ENCODE measurements around the gene HDHD3. TPM values are rescaled to one million over a fixed set of nuclear protein-coding genes. Genes with fewer than 3 reads are reported as not detected.
"Not testable (repeated sequence)": the region's sequence is repeated elsewhere in the genome, so short reads cannot be mapped to it uniquely, and the experiment has no call there.

Gene HDHD3
- total RNA-seq, 1 donor from 2014 or later = 9.8 TPM

DNA sequence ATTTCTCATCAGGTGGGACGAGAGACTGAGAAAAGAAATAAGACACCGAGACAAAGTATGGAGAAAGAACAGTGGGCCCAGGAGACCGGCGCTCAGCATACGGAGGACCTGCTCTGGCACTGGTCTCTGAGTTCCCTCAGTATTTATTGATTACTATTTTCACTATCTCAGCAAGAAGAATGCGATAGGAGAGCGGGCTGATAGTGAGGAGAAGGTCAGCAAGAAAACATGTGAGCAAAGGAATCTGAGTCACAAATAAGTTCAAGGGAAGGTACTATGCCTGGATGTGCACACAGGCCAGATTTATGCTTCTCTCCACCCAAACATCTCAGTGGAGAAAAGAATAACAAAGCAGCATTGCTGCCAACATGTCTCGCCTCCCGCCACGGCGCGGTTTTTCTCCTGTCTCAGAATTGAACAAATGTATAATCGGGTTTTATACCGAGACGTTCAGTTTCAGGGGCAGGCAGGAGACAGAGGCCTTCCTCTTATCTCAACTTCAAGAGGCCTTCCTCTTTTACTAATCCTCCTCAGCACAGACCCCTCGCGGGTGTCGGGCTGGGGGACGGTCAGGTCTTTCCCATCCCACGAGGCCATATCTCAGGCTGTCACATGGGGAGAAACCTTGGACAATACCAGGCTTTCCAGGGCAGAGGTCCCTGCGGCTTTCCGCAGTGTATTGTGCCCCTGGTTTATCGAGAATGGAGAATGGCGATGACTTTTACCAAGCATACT, 2.5 kb upstream of the HDHD3 start:
- not testable (repeated sequence) for H3K79me2 ChIP-seq (ENCODE audit: low read depth); H3K27ac ChIP-seq; H3K9me3 ChIP-seq (ENCODE audit: low read depth); H3K27me3 Mint-ChIP-seq (ENCODE audit: insufficient read depth, low read depth); H3K27ac Mint-ChIP-seq; H2AFZ ChIP-seq (replicated peaks); H3K9ac ChIP-seq; H3K36me3 ChIP-seq; H3K4me3 ChIP-seq; H3K27me3 ChIP-seq; H3K36me3 Mint-ChIP-seq; DNase-seq (ENCODE audit: low spot score); H4K20me1 ChIP-seq (ENCODE audit: low read depth); H3K4me2 ChIP-seq; H3K4me3 Mint-ChIP-seq; H3K9me3 Mint-ChIP-seq; H3K4me1 ChIP-seq
- H3F3A ChIP-seq (ENCODE audit: low read depth) = peaks cover 11% of the 10 kb centered on the region
- H3K4me1 Mint-ChIP-seq = peaks cover 11% of the 10 kb centered on the region

DNA sequence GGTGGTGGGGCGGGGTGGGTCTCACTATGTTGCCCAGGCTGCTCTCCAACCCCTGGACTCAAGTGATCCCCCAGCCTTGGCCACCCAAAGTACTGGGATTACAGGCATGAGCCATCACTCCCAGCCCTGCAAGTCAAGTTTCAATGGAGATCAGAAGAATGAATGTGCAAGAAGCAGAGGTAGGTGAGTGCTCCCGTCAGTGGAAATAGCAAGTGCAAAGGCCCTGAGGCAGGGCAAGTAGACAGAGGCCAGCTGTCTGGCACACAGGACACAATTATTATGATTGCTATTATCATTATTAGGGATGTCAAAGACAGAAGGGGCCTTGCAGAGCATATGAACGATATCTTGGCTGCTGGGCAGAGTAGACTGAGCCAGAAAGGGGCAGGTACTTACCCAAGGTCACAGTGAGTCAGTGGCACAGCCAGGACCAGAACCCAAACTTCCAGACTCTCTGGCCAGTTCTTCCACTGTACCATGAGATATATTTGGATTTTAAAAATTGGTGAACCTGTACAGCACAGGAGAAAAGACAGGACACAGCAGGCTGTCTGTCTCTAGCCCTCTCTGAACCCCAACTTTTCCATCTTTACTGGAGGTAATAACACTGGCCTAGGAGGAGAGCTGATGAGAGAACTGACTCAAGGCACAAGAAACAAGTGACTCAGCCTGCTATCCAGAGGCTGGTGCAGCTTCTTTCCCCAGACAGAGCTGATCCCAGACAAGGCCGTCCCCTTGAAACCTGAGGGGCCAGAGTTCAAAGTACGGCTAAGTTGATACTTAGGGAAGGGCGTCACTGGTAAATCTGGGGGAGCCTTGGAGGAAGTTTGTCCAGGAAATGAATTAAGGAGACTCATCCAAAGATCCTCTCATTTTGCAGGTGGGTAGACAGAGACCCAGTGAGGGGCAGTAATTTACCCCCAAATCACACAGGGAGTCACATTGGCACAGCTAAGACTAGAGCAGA, 1.4 kb downstream of the HDHD3 start:
- Histone ChIP-seq H3K4me3 (no peak overlapping the region), H3K79me2 (ENCODE audit: low read depth) (no peaks in the 10 kb centered on the region), H3K4me1 (peaks cover 3% of the 10 kb centered on the region), H3K36me3 (no peaks in the 10 kb centered on the region), H3K27ac (no peak overlapping the region), H3F3A (ENCODE audit: low read depth) (peaks cover 11% of the 10 kb centered on the region), H3K9me3 (ENCODE audit: low read depth) (no peaks in the 10 kb centered on the region), H2AFZ (replicated peaks) (no peak overlapping the region), H3K27me3 (no peaks in the 10 kb centered on the region), H3K4me2 (peak overlapping the region; percentile 96), H4K20me1 (ENCODE audit: low read depth) (peaks cover 4% of the 10 kb centered on the region), H3K9ac (no peak overlapping the region)
- TF ChIP-seq, protein P1, sequence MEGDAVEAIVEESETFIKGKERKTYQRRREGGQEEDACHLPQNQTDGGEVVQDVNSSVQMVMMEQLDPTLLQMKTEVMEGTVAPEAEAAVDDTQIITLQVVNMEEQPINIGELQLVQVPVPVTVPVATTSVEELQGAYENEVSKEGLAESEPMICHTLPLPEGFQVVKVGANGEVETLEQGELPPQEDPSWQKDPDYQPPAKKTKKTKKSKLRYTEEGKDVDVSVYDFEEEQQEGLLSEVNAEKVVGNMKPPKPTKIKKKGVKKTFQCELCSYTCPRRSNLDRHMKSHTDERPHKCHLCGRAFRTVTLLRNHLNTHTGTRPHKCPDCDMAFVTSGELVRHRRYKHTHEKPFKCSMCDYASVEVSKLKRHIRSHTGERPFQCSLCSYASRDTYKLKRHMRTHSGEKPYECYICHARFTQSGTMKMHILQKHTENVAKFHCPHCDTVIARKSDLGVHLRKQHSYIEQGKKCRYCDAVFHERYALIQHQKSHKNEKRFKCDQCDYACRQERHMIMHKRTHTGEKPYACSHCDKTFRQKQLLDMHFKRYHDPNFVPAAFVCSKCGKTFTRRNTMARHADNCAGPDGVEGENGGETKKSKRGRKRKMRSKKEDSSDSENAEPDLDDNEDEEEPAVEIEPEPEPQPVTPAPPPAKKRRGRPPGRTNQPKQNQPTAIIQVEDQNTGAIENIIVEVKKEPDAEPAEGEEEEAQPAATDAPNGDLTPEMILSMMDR (IDR thresholded peaks at IDR 0.05) = no peak
- TF ChIP-seq EZH2 (IDR thresholded peaks at IDR 0.05) (no peak), EZH2phosphoT487 (IDR thresholded peaks at IDR 0.05) (no peak)
- Mint-ChIP-seq H3K9me3 (no peaks in the 10 kb centered on the region), H3K27ac (peak overlapping the region; percentile 16), H3K36me3 (no peaks in the 10 kb centered on the region), H3K27me3 (ENCODE audit: insufficient read depth, low read depth) (peaks cover 4% of the 10 kb centered on the region), H3K4me3 (peak overlapping the region; percentile 87), H3K4me1 (peaks cover 11% of the 10 kb centered on the region)
- no peak for DNase-seq (ENCODE audit: low spot score)

DNA sequence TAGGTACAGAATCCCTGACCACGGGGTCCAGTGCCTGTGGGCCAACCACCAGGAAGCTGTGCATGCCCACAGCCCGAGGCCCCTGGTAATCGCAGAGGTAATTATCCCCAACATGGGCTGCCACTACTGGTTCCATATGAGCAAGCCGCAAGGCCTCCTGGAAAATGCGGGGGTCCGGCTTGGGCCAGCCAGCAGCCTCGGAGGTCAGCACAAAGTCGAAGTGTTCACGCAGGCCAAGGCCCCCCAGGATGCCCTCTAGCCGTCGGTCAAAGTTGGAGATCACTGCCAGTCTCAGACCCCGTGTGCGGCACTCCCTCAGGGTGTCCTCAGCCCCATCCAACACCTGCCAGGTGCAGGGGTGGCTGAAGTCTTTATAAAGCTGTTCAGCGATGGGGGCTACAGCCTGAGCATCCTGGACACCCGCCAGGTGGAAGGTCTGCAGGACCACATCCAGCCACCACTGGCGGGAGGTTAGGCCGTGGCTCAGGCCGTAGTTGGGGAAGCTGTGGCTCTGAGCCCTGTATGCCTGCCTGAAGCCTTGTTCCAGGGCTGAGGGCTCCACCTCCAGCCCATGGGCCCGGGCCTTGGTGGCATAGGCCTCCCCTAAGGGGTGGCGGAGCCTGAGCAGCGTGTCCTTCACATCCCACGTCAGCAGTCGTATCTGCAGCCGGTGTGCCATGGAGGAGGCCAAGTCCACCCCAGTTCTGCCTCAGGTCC, 3.0 kb downstream of the HDHD3 start:
- no peak overlapping the region for H2AFZ ChIP-seq (replicated peaks)
- H4K20me1 ChIP-seq (ENCODE audit: low read depth) = peaks cover 4% of the 10 kb centered on the region
- peaks cover 11% of the 10 kb centered on the region for H3F3A ChIP-seq (ENCODE audit: low read depth)
- H3K27me3 Mint-ChIP-seq (ENCODE audit: insufficient read depth, low read depth) = peaks cover 4% of the 10 kb centered on the region
- H3K4me1 ChIP-seq = peaks cover 3% of the 10 kb centered on the region
- H3K4me3 ChIP-seq = no peak overlapping the region
- no peaks in the 10 kb centered on the region for H3K36me3 ChIP-seq
- no peak overlapping the region for H3K27ac Mint-ChIP-seq
- DNase-seq (ENCODE audit: low spot score) = no peak
- no peaks in the 10 kb centered on the region for H3K27me3 ChIP-seq
- H3K9ac ChIP-seq = no peak overlapping the region
- H3K36me3 Mint-ChIP-seq = no peaks in the 10 kb centered on the region
- TF ChIP-seq, protein P1 (IDR thresholded peaks at IDR 0.05) = no peak
- no peak overlapping the region for H3K4me3 Mint-ChIP-seq
- H3K9me3 Mint-ChIP-seq = no peaks in the 10 kb centered on the region
- no peaks in the 10 kb centered on the region for H3K9me3 ChIP-seq (ENCODE audit: low read depth)
- no peak overlapping the region for H3K27ac ChIP-seq
- no peak overlapping the region for H3K4me2 ChIP-seq
- peaks cover 6% of the 10 kb centered on the region for H3K4me1 Mint-ChIP-seq
- no peaks in the 10 kb centered on the region for H3K79me2 ChIP-seq (ENCODE audit: low read depth)
